GM21360 (cell line): Measurements from ENCODE around the gene NXPE4.

Experiments
- ATAC-seq: cut with Tn5 transposase; IDR thresholded peaks from one replicate; pipeline ENCODE4 v1.9.1; 2021; ENCODE audit warnings: mild to moderate bottlenecking, moderate library complexity; ENCODE audit not compliant: unreplicated experiment

NXPE4 gene

DNA sequence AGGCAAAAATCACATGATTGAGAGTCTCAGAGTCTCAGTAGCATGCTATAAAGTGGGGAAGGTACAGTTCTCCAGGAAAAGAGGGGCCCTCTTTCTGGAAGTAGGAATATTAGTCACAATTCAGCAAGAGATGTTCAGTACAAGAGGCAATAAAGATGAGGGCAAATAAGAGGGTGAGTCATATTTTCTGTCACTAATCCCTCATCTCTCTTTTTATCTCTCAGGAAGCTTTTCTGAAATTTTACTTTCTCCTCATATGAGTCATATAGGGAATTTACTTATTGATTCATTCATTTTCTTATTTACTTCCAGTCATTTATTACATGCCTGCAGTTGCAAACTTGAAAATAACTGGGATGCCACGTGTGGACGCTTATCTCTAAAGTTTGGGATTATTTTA lies 32.5 kb downstream of the NXPE4 start:
- ATAC-seq, result no peak

DNA sequence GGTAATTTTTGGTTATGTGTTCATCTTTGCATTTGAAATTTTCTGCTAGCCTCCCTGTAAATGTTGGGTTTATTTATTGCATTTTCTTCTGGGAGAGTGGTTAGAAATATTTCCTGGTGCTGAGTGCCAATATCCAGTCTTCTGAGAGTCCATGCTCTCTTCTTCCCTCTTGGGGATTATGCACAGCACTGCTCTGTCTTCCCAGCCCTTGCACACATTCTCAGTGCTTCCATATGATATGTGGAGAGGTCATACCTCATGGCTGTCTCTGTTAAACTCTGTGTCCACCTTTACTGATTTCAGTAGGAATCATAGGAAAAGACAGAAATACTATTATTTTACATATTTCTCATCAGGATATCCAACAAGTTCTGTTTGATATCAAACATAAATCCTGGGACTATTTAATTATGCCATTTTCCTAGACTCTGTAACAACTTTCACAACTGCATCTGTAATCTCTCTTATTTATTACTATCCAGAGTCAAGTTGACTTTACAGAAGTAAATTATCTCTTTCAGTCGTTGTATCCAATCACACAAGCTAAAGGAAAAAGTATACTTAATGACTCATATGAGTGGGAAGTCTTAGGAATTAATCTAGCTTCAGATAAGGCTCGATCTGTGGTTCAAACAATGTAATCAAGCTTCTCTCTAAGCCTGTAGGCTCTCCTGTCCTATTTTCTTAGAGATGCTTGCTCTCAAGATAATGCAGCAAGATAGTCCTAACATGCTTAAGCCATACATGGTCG lies 33.2 kb downstream of the NXPE4 start:
- ATAC-seq, result no peak

- ATAC-seq, result no peak
Measured at GRCh38 chr11:114559425-114560310, 35.9 kb downstream of the NXPE4 start, which contains the start of gene NXPE1. TSS of gene NXPE1 (minus strand) at chr11:114559881. CDS start at chr11:114551201, 8,680 bp downstream.

- ATAC-seq, result no peak
Measured at GRCh38 chr11:114556135-114556534, 39.5 kb downstream of the NXPE4 start.

GRCh38 chr11:114553642-114554041 lies 41.9 kb downstream of the NXPE4 start:
- no peak for ATAC-seq

DNA sequence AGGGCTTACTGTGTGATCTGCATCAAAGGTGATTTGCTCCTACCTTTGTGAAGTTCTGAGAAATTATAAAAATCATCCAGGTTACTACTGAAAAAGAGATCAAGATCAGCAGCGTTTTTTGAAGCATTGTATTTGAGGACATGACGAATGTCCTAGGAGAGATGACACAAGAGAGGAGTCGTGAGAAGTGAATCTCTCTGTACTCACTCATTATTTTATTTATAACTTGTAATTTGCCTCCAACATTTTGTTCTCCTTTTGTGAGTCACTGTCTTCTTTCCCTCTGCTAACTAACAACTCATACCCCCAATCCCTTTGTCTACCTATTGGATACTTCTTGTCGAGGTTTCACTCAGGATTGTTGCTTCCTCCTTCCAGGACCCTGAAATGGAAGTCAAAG lies 44.5 kb downstream of the NXPE4 start:
- no peak for ATAC-seq

GRCh38 chr11:114525682-114526081 lies 69.9 kb downstream of the NXPE4 start:
- no peak for ATAC-seq

DNA sequence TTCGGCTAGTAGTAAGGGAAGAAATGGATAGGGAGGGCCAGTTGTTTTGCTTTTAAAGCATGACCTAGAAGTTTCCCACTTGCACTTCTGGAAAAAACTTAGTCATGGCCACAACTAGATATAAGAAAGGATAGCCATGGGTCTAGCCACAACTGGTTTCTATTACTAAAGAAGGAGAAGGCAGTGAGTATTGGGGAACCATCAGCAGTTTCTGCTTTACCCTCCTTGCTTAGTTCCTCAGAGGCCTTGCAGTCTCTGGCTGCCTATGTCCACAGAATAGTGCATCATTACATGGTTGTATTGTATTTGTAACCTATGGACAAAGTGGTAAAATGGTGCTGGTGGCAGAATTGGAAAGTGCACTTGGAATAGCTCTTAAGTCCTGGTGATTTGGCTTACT lies 71.5 kb downstream of the NXPE4 start:
- ATAC-seq, result no peak

- no peak for ATAC-seq
Measured at GRCh38 chr11:114522818-114523217, 72.8 kb downstream of the NXPE4 start.
